OCI-LY3 (cell line): ENCODE measurements around the gene ZNF526.

Experiments used
- H2AFZ ChIP-seq: fragments of 200-600, 300-600 bp; shearing (Covaris generic); 2 replicates; pipeline ENCODE4 v1.6.0; 2014; ENCODE audit warnings: antibody characterized with exemption, low read depth, low read length
- H3K27ac ChIP-seq: fragments of 200-600, 300-600 bp; sonication (generic); 2 replicates; pipeline ENCODE4 v1.5.1; 2014; ENCODE audit warnings: mild to moderate bottlenecking, low read length, moderate library complexity, mixed read lengths
- H3K27me3 ChIP-seq: fragments of 200-600, 300-600 bp; sonication (generic); 2 replicates; pipeline ENCODE4 v1.6.1; 2014; ENCODE audit warnings: low read depth, low read length, mixed read lengths
- H3K36me3 ChIP-seq: fragments of 200-600, 300-600 bp; sonication (generic); replicated peaks from 2 replicates; pipeline ENCODE3; 2014; ENCODE audit warnings: low read depth, low read length, mixed read lengths
- H3K4me1 ChIP-seq: fragments of 300-600, 200-600 bp; sonication (generic); 2 replicates; pipeline ENCODE4 v1.6.1; 2014; ENCODE audit warnings: low read length, mixed read lengths
- H3K4me2 ChIP-seq: fragments of 200-600, 300-600 bp; sonication (generic); 2 replicates; pipeline ENCODE4 v1.6.1; 2014; ENCODE audit warnings: low read length, mixed read lengths
- H3K4me3 ChIP-seq: fragments of 300-600, 200-600 bp; sonication (generic); 2 replicates; pipeline ENCODE4 v1.5.1; 2014; ENCODE audit warnings: antibody characterized with exemption, mild to moderate bottlenecking, low read length, moderate library complexity
- H3K79me2 ChIP-seq: fragments of 300-600, 200-600 bp; shearing (Covaris generic); 2 replicates; pipeline ENCODE4 v1.6.1; 2014; ENCODE audit warnings: mild to moderate bottlenecking, low read length, mixed read lengths
- H3K9ac ChIP-seq: fragments of 300-600, 200-600 bp; shearing (Covaris generic); 2 replicates; pipeline ENCODE4 v1.6.0; 2014; ENCODE audit warnings: mild to moderate bottlenecking, low read length, moderate library complexity
- H3K9me3 ChIP-seq: fragments of 200-600, 300-600 bp; shearing (Covaris generic); 2 replicates; pipeline ENCODE4 v1.6.1; 2014; ENCODE audit warnings: low read length, mixed read lengths; ENCODE audit not compliant: insufficient read depth
- H4K20me1 ChIP-seq: fragments of 200-600, 300-600 bp; sonication (generic); 2 replicates; pipeline ENCODE4 v1.6.1; 2016; ENCODE audit warnings: low read length, mixed read lengths; ENCODE audit not compliant: insufficient read depth
- CTCF ChIP-seq: fragments of 200-600, 300-600 bp; sonication (generic); IDR thresholded peaks from 2 replicates; pipeline ENCODE4 v1.5.1; 2014; ENCODE audit warnings: antibody characterized with exemption, low read length, low read depth
- EZH2phosphoT487 ChIP-seq: fragments of 200-600 bp; shearing (Covaris generic); IDR thresholded peaks from 2 replicates; pipeline ENCODE4 v1.6.1; 2018; ENCODE audit warnings: antibody characterized with exemption, mixed run types, low read depth

Gene ZNF526

GRCh38 chr19:42251572-42252358, 31.7 kb downstream of the ZNF526 start:
- Histone ChIP-seq H3K27me3 (peaks cover 9% of the 10 kb centered on the region; the same call in 1 of the 2 replicates), H3K4me2 (no peak overlapping the region), H3K9me3 (no peaks in the 10 kb centered on the region), H3K79me2 (peaks cover 55% of the 10 kb centered on the region), H3K4me1 (peaks cover 22% of the 10 kb centered on the region), H2AFZ (no peak overlapping the region), H3K9ac (no peak overlapping the region), H3K36me3 (peaks cover 13% of the 10 kb centered on the region), H4K20me1 (peaks cover 31% of the 10 kb centered on the region), H3K4me3 (no peak overlapping the region), H3K27ac (no peak overlapping the region)
- TF ChIP-seq CTCF (no peak), EZH2phosphoT487 (no peak)

- H3K4me2 ChIP-seq: peak overlapping the region; percentile 97
- H3K36me3 ChIP-seq: peaks cover 7% of the 10 kb centered on the region
- H3K9me3 ChIP-seq: no peaks in the 10 kb centered on the region
- H3K27me3 ChIP-seq: peaks cover 11% of the 10 kb centered on the region; the same call in 1 of the 2 replicates
- TF ChIP-seq CTCF (no peak), EZH2phosphoT487 (no peak)
- H3K9ac ChIP-seq: peak overlapping the region; percentile 83
- peaks cover 17% of the 10 kb centered on the region for H3K4me1 ChIP-seq
- H3K79me2 ChIP-seq: peaks cover 55% of the 10 kb centered on the region
- H4K20me1 ChIP-seq: peaks cover 31% of the 10 kb centered on the region
- no peak overlapping the region for H2AFZ ChIP-seq
- H3K4me3 ChIP-seq: peak overlapping the region; percentile 93
- peak overlapping the region; percentile 65 for H3K27ac ChIP-seq
Measured at GRCh38 chr19:42252365-42253244, 32.5 kb downstream of the ZNF526 start.

GRCh38 chr19:42253245-42254088, 33.4 kb downstream of the ZNF526 start:
- H3K36me3 ChIP-seq: peaks cover 7% of the 10 kb centered on the region
- H3K27me3 ChIP-seq: peaks cover 11% of the 10 kb centered on the region; the same call in 1 of the 2 replicates
- peaks cover 17% of the 10 kb centered on the region for H3K4me1 ChIP-seq
- H4K20me1 ChIP-seq: peaks cover 31% of the 10 kb centered on the region
- TF ChIP-seq EZH2phosphoT487 (no peak), CTCF (no peak)
- H3K4me3 ChIP-seq: peak overlapping the region; percentile 93
- H2AFZ ChIP-seq: no peak overlapping the region
- no peaks in the 10 kb centered on the region for H3K9me3 ChIP-seq
- H3K9ac ChIP-seq: peak overlapping the region; percentile 96
- H3K4me2 ChIP-seq: peak overlapping the region; percentile 97
- H3K79me2 ChIP-seq: peaks cover 55% of the 10 kb centered on the region
- peak overlapping the region; percentile 83 for H3K27ac ChIP-seq
